GOT3 (cell line): ENCODE measurements around the gene NUDT10.
"Not testable (repeated sequence)": the region's sequence is repeated elsewhere in the genome, so short reads cannot be mapped to it uniquely, and the experiment has no call there.

Experiments
- DNase-seq: peaks from one replicate; lab custom pipeline; 2025; ENCODE audit warnings: mixed read lengths; lab: John Stamatoyannopoulos, UW

The NUDT10 gene

DNA sequence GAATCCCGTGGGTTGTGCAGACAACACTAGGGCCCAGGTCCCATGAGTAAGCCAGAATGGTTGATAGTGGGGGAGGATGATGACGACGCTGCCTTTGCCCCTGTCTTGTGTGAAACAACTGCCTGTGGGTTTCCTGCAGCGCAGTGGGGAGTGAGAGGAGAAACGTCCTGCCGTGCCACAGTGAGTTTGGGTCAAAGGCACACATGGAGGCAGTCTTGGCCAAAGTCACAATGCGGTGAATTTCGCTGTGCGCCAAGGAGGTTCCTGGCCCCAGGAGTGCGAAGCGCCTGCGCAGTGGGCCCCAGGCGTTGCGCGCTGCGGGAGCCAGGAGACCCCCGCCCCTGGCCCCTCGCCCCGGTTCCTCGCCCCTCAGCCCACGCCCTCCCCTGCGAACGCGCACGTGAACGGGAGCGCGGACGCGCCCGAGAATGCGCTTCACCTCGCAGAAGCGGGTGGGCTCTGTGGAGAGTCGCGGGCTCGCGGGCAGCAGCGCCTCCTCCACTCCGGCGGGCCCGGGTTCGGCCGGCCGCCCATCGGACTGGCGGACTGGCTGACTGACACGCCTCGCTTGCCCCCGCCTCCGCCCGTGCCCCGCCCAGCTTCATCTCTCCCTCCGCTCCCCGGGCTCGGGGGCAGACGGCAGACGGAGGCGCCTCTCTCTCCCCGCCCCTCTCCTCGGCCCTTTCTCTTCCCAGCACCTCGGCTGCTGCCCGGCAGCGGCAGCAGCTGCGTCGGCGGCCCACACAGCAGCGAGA is at the start of gene NUDT10:
NUDT10 (plus strand) TSS at position 635 of the 755 bp plus-strand sequence. CDS start 144 bp downstream, outside the sequence.
- no peak for DNase-seq

DNA sequence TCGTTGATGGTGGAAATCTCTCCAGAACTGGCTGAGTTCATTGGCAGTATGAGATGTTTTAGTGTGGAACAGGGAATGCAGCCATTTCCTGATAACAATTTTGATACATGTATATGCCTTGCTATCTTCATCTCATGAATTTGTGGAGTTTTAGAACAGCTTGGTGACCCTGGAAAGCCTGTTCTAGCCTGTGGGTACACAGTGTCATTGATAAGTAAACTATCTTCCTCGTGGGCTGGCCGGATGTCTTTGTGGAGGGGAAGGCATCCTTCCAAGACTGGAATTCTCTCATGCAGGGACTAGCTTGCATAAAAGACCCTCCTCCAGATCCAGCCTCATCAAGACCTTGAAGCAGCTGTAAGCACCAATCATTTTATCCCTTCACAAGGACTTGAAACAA is 40.2 kb upstream of the NUDT10 start:
- no peak for DNase-seq

DNA sequence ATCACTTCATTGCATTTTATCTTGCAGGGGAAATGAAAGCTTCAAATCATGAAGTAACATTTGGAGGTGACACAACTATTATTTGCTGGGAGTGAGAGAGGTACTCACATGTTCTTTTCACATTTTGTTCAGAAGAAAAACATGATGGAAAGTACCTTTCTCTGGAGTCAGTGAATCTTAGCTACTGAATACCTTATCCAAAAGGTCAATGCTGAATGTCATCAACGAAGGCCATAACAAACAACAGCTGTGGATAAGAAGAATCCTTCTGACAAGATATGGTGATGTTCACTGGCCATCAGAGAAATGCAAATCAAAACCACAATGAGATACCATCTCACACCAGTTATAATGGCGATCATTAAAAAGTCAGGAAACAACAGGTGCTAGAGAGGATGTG is 36.5 kb upstream of the NUDT10 start:
- DNase-seq: no peak

DNA sequence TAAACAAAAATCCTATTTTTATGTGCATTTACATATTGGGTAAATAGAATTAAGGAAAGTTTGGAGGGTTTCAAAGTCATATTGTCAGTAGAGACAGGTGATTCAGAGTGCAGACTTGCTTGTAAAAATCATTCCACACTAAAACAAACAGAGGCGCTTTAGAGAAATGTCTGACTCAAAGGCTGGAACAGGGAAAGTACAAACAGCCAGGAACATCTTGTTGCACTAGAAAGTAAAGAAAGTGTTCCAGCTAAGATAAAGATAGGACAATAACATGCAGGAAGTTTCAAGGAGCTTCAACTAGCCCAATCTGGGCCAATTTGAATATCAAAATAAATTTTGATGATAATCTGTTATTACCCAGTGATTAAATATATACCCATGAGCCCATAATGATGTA is 16.4 kb upstream of the NUDT10 start:
- DNase-seq: no peak

DNA sequence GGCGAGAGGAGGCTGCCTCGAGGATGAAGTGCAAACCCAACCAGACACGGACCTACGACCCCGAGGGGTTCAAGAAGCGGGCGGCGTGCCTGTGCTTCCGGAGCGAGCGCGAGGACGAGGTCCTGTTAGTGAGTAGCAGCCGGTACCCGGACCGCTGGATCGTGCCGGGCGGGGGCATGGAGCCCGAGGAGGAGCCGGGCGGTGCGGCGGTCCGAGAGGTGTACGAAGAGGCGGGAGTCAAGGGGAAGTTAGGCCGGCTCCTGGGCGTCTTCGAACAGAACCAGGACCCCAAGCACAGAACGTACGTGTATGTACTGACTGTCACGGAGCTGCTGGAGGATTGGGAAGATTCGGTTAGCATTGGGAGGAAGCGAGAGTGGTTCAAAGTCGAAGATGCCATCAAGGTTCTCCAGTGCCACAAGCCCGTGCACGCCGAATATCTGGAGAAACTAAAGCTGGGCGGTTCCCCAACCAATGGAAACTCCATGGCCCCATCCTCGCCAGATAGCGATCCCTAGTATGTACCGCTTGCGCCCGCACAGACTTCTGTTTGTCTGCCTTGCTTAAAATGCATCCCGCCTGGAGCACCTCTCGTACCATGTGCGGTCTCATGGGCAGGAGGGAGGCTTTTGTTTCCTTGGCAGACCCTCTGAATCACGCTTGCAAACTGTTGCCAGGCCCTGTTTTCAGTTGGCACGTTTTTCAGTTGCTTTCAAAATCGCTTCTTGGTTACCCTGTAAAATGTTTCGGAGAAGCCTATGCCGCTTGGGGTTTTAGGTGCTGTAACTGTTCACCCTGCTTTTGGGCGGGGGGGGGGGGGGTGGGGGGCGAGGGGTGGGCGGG is 542 bp downstream of the NUDT10 start:
- DNase-seq: not testable (repeated sequence)

DNA sequence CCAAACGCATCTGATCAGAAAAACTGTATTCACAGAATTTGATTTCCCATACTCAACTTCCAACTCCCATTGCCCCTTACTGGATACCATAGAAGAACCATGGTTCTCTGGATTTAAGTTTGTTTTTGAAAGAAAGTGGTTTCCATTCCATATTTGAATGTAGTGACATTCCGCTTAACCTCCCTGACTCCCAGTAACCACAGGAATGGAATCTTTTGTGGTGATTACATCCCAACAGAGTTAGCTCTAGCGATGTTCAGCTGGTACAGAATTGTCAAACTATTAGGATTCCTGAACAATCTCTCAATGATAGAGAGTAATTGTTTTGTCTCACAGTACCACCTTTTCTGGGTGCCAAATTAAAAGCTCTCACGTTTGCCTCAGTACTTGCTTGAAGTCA is 1.7 kb downstream of the NUDT10 start:
- no peak for DNase-seq

DNA sequence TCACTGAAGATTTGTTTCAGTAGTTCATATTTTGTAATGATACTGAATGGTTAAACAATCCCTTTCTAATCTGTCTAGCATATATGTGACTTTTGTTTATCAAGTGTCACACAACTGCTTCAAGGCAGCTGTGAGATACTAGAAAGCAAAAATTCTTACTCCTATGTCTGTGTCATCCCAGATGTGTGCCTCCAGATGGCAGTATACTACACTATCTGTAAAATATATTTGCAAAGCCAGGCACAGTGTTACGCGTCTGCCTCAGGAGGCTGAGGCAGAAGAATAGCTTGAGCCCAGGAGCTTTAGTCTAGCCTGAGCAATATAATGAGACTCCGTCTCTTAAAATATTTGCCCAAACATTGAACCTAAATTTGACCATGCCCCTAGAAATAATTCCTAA is 4.0 kb downstream of the NUDT10 start:
- DNase-seq: no peak

DNA sequence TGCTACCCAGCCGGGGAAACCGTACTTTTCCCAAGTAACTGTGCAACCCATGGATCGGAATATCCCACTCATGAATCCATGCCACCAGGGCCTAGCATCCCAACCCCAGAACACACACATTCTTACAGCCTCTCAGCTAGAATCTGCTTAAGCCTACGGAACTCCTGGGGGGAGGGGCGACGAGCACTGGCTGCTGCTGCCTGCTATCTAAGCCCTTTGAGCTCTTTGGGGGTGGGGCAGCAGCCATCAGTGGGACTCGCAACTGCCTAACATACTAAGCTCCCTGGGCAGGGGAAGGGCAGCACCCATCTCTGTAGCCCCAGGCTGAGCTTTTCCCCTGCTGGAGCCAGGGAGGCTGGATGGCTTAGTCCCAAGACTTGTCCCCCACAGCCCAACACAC is 28.6 kb downstream of the NUDT10 start:
- no peak for DNase-seq

DNA sequence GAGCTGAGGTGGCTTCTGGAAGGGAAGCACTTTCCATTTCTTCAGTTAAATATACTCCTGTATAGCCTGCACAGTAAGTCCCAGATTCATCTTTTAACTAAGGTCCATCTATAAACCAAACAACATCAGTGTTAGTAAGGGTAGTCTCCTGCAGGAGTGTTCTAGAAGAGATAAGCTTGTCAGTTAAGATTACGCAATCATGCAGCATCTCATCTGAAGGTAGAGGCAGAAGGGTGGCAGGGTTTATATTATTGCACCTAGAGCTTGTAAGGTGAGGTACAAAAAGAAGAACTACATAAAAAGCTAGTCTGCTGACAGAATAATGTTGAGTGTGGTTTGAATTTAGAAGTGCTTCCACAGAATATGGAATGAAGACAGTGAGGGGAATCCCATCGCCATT is 44.0 kb downstream of the NUDT10 start:
- DNase-seq: no peak
